ENCODE measurements around the gene IFRD2. TPM values are rescaled to one million over a fixed set of nuclear protein-coding genes. Genes with fewer than 3 reads are reported as not detected.
"Not testable (repeated sequence)": the region's sequence is repeated elsewhere in the genome, so short reads cannot be mapped to it uniquely, and the experiment has no call there.

Gene IFRD2
- total RNA-seq, 1 donor from 2014 or later, result 77.0 TPM

DNA sequence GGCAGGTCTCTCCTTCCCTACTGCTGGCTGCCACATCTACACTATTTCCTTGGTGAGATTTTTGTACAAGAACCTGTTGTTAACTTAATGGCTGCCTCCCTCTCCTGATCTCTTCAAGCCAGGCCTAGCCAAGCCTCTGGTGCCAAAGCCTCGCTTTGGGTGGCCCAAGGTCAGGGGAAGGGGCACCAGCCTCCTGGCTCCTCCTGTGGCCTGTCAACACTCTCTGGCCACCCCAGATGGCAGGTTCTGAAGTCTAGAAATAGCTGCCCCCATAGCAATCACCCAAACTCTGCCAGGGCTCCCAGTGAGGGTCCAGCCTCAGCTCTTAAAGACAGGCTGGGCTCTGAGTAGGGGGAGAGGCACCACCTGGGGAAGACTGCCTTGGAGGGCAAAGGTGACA is 5.0 kb downstream of the IFRD2 start:
- intact Hi-C loops (cut with DNase I), result no loop called here
- H3K27ac ChIP-seq, result no peak overlapping the region
- no peak for ATAC-seq
- no peaks in the 10 kb centered on the region for H3K27me3 ChIP-seq
- no peak overlapping the region for H3K4me3 ChIP-seq
- H3K36me3 ChIP-seq, result peaks cover 31% of the 10 kb centered on the region
- H3K4me1 ChIP-seq, result peaks cover 9% of the 10 kb centered on the region
- no peaks in the 10 kb centered on the region for H3K9me3 ChIP-seq
- DNase-seq, result no peak
- TF ChIP-seq, protein P1, sequence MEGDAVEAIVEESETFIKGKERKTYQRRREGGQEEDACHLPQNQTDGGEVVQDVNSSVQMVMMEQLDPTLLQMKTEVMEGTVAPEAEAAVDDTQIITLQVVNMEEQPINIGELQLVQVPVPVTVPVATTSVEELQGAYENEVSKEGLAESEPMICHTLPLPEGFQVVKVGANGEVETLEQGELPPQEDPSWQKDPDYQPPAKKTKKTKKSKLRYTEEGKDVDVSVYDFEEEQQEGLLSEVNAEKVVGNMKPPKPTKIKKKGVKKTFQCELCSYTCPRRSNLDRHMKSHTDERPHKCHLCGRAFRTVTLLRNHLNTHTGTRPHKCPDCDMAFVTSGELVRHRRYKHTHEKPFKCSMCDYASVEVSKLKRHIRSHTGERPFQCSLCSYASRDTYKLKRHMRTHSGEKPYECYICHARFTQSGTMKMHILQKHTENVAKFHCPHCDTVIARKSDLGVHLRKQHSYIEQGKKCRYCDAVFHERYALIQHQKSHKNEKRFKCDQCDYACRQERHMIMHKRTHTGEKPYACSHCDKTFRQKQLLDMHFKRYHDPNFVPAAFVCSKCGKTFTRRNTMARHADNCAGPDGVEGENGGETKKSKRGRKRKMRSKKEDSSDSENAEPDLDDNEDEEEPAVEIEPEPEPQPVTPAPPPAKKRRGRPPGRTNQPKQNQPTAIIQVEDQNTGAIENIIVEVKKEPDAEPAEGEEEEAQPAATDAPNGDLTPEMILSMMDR (IDR thresholded peaks at IDR 0.05), result no peak

DNA sequence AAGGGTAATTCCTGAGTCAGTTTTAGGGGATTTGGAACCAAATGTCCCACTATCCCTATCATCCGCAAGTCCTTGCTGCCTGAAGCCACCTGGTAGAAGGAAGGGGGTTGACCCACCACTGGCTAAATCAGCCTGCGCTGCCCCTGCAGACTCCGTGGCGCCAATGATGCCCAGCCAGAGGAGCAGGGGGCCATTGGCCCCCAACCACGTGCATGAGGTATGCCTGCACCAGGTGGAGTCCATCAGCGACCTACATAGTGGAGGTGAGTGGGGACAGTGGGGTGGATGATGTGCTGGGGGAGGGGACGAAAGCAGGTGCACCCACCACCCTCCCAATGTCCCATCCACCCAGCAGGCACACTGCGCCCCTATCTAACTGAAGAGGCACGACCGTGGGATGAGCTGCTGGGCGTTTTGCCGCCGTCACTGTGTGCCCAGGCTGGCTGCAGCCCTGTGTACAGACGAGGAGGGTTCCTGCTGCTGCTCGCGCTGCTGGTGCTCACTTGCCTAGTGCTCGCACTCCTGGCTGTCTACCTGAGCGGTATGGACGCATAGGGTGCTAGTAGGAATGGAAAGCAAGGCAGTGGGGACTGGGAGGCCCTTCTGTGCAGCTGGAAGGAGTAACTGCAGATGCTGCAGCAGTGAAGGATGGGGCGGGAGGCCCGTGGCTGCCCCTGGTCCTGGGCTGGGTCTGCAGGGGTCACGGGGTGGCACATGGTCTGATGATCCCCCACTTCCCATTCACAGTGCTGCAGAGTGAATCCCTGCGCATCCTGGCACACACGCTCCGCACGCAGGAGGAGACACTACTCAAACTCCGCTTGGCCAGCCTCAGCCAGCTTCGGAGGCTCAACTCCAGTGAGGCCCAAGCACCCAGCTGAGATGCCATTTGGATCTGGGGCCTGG is 5.7 kb downstream of the IFRD2 start:
- Histone ChIP-seq H3K27ac (no peak overlapping the region), H3K9me3 (no peaks in the 10 kb centered on the region), H3K36me3 (peaks cover 31% of the 10 kb centered on the region), H3K4me1 (peaks cover 8% of the 10 kb centered on the region), H3K4me3 (no peak overlapping the region), H3K27me3 (no peaks in the 10 kb centered on the region)
- no peak for DNase-seq
- TF ChIP-seq, protein P1 (IDR thresholded peaks at IDR 0.05), result no peak
- no peak for ATAC-seq
- intact Hi-C loops (cut with DNase I), result no loop called here

DNA sequence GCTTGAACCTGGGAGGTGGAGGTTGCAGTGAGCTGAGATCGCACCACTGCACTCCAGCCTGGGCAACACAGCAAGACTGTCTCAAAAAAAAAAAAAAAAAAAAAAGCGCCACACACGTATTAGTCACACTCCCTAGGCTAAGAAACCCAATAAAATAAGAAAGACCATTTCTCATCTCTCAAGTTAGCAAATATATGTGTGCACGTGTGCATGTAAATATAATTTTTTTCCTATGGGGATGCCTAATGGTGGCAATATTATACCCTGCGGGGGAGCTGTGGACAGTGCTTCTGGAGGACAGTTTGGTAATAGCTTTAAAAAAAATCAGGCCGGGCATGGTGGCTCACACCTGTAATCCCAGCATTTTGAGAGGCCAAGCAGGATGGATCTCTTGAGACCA is 8.1 kb downstream of the IFRD2 start:
- H3K4me1 ChIP-seq, result not testable (repeated sequence)

DNA sequence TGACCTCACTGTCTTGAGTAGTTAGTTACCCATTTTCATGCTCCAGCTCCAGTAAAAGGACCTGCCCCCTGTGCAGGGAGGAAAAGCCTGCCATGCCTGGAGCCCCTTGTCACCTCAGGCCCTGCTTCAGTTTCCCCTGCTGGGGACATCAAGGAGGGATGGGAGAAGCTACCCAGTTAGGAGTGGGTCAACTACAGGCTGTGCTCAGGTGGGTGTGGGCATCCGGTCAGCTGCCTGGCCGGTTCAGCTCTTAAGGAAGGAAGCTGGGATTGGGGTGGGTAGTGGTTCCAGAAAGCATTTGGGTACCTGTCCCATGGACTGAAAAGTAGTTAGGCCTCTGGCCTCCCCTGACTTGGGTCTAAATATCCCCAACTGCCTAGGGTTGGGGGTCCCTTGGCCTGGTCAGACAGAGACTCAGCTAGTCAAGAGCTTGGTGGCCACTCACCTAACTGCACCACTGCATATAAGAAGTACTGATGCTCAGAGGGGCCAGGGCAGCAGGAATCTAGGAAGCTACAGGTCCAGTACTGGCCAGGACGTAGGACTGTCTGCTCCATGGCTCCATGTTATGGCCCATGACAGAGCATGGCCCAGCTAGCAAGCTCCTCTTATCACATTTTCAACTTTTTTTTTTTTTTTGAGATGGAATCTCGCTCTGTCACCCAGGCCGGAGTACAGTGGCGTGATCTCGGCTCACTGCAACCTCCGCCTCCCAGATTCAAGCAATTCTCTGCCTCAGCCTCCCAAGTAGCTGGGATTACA is 12.8 kb downstream of the IFRD2 start:
- Histone ChIP-seq H3K4me3 (no peak overlapping the region), H3K27ac (no peak overlapping the region), H3K9me3 (no peaks in the 10 kb centered on the region), H3K4me1 (peaks cover 4% of the 10 kb centered on the region), H3K27me3 (peaks cover 6% of the 10 kb centered on the region), H3K36me3 (no peaks in the 10 kb centered on the region)
- intact Hi-C loops (cut with DNase I), result no loop called here
- TF ChIP-seq, protein P1 (IDR thresholded peaks at IDR 0.05), result no peak
- peak; percentile 2 for ATAC-seq
- DNase-seq, result no peak

More for the DNA sequence above, 8.1 kb downstream of the IFRD2 start:
- H3K9me3 ChIP-seq; H3K27me3 ChIP-seq; H3K4me3 ChIP-seq; H3K27ac ChIP-seq; intact Hi-C loops (cut with DNase I); DNase-seq; ATAC-seq: not testable (repeated sequence)
- H3K36me3 ChIP-seq, result peaks cover 18% of the 10 kb centered on the region

DNA sequence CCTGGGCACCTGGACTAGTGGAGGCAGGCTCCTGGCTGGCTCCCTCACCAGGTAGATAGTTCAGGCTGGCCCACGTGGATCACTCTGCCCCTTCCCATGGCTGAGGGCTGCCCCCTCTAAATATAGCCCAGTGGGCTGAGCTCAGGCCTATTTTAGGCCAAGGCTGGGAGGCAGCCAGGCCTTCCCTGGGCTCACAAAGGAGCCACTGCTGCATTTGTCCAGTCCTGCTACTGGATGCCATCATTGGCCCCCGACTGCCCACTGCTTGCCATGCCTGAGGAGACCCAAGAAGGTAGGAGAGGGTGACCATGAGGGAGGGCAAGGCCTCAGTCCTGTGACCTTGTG is 13.4 kb downstream of the IFRD2 start, which contains the start of gene LSMEM2:
LSMEM2 (plus strand) TSS at position 208 of the 345 bp plus-strand sequence; CDS start at position 235, 27 bp downstream.
- intact Hi-C loops (cut with DNase I), result no loop called here
- ATAC-seq, result no peak
- H3K27me3 ChIP-seq, result peaks cover 7% of the 10 kb centered on the region
- TF ChIP-seq, protein P1 (IDR thresholded peaks at IDR 0.05), result no peak
- H3K27ac ChIP-seq, result no peak within 1 kb of the TSS
- H3K4me1 ChIP-seq, result peaks cover 9% of the 10 kb centered on the region
- no peak for DNase-seq
- no peak within 1 kb of the TSS for H3K4me3 ChIP-seq
- H3K36me3 ChIP-seq, result no peaks in the 10 kb centered on the region
- no peaks in the 10 kb centered on the region for H3K9me3 ChIP-seq

All from upper lobe of right lung (tissue), 1 donor.